ENCODE measurements around the gene SIRPB2. TPM values are rescaled to one million over a fixed set of nuclear protein-coding genes. Genes with fewer than 3 reads are reported as not detected.

The SIRPB2 gene
- polyA plus RNA-seq, 2 of the 4 experiments (the other 2 are of a cell fraction), result not detected

- Histone ChIP-seq H3K9me3 (no peaks in the 10 kb centered on the region), H3K4me3 (no peak overlapping the region), H3K27ac (no peak overlapping the region), H3K4me1 (peaks cover 17% of the 10 kb centered on the region), H3K4me2 (no peak overlapping the region)
- CTCF ChIA-PET, result interaction anchor here (1.9 to 7.5 kb wide), 2 partner anchors 25 to 40 kb away, joined by 4 to 54 read pairs; no protein-coding TSS in a partner anchor
- FAIRE-seq (no peak), DNase-seq (ENCODE audit: low read depth in 1 of 2, low spot score in 1 of 2) (no peak), ATAC-seq (no peak)
- WGBS (ENCODE audit: missing lambda C conversion rate), result 81% methylated on average over 3 of the region's 3 CpGs
- TF ChIP-seq MYC (IDR thresholded peaks at IDR 0.05; ENCODE audit: borderline replicate concordance, low read length), result no peak
- no peak for TF ChIP-seq RAD21 (conservative IDR thresholded peaks at IDR 0.05 in 1 of 2, IDR thresholded peaks at IDR 0.05 in 1 of 2)
- TF ChIP-seq RCOR1 (IDR thresholded peaks at IDR 0.05; ENCODE audit: low read depth, low read length), result no peak
- TF ChIP-seq RFX5 (IDR thresholded peaks at IDR 0.05), result no peak
- POLR2A ChIA-PET, result no interaction called here
Measured at GRCh38 chr20:1462834-1463233, 28.4 kb downstream of the SIRPB2 start.

- no peak for FAIRE-seq
- CTCF ChIA-PET, result interaction anchor here (0.6 to 1.9 kb wide), 7 partner anchors 11 to 150 kb away, joined by 3 to 9 read pairs (median 4); no protein-coding TSS in a partner anchor
Measured at GRCh38 chr20:1462001-1462400, 29.2 kb downstream of the SIRPB2 start.

GRCh38 chr20:1460275-1460674 is 30.9 kb downstream of the SIRPB2 start:
- ATAC-seq, result no peak
- Histone ChIP-seq H3K4me3 (no peak overlapping the region), H3K9me3 (no peaks in the 10 kb centered on the region), H3K4me2 (no peak overlapping the region), H3K4me1 (peaks cover 7% of the 10 kb centered on the region; the same call in 2 of the 3 replicates), H3K27ac (no peak overlapping the region)
- no peak for TF ChIP-seq NFE2L2 (conservative IDR thresholded peaks at IDR 0.05; ENCODE audit: low read length)
- no peak for TF ChIP-seq TP53 (CRISPR knock-in tag; IDR thresholded peaks at IDR 0.05)
- TF ChIP-seq JUN (IDR thresholded peaks at IDR 0.05), result no peak
- TF ChIP-seq MAZ (IDR thresholded peaks at IDR 0.05; ENCODE audit: borderline replicate concordance, low read depth, low read length), result no peak
- TF ChIP-seq PBX3 (IDR thresholded peaks at IDR 0.05), result no peak
- TF ChIP-seq EP300 (IDR thresholded peaks at IDR 0.05), result no peak
- TF ChIP-seq FOSL2 (IDR thresholded peaks at IDR 0.05), result no peak
- TF ChIP-seq FOSL2 (CRISPR knock-in tag; IDR thresholded peaks at IDR 0.05), result no peak
- no peak for TF ChIP-seq MAX (IDR thresholded peaks at IDR 0.05)
- no peak for TF ChIP-seq ZNF302 (CRISPR knock-in tag; IDR thresholded peaks at IDR 0.05)
- TF ChIP-seq EHF (CRISPR knock-in tag; IDR thresholded peaks at IDR 0.05), result no peak
- TF ChIP-seq CHD4 (IDR thresholded peaks at IDR 0.05; ENCODE audit: borderline replicate concordance), result no peak
- TF ChIP-seq RAD21 (conservative IDR thresholded peaks at IDR 0.05 in 1 of 2, IDR thresholded peaks at IDR 0.05 in 1 of 2), result no peak
- no peak for TF ChIP-seq ATOH8 (CRISPR knock-in tag; IDR thresholded peaks at IDR 0.05; ENCODE audit: low read depth)
- no peak for TF ChIP-seq EHMT2 (IDR thresholded peaks at IDR 0.05; ENCODE audit: low read depth)
- no peak for TF ChIP-seq FOSB (CRISPR knock-in tag; IDR thresholded peaks at IDR 0.05)
- no peak for TF ChIP-seq ZSCAN20 (CRISPR knock-in tag; IDR thresholded peaks at IDR 0.05)
- no peak for TF ChIP-seq POLR2A (IDR thresholded peaks at IDR 0.05; ENCODE audit: low read length)
- no peak for TF ChIP-seq HEYL (CRISPR knock-in tag; IDR thresholded peaks at IDR 0.05)
- no peak for TF ChIP-seq KDM1A (IDR thresholded peaks at IDR 0.05; ENCODE audit: low read depth)
- no peak for TF ChIP-seq BHLHE40 (IDR thresholded peaks at IDR 0.05; ENCODE audit: low read depth, low read length)
- WGBS (ENCODE audit: missing lambda C conversion rate), result 86% methylated on average over 2 of the region's 2 CpGs
- DNase-seq (ENCODE audit: low read depth in 1 of 2, low spot score in 1 of 2), result no peak
- no peak for FAIRE-seq
- ChIA-PET POLR2A (no interaction called here), CTCF (interaction anchor here (1.0 to 1.9 kb wide), 5 partner anchors 8 to 148 kb away, joined by 3 to 7 read pairs (median 4); no protein-coding TSS in a partner anchor)

More at GRCh38 chr20:1462001-1462400, 29.2 kb downstream of the SIRPB2 start:
- Histone ChIP-seq H3K9me3 (no peaks in the 10 kb centered on the region), H3K4me3 (no peak overlapping the region), H3K4me2 (no peak overlapping the region), H3K4me1 (peaks cover 13% of the 10 kb centered on the region), H3K27ac (no peak overlapping the region)
- POLR2A ChIA-PET, result no interaction called here
- no peak for DNase-seq (ENCODE audit: low read depth in 1 of 2, low spot score in 1 of 2)
- 88% methylated on average over 3 of the region's 3 CpGs for WGBS (ENCODE audit: missing lambda C conversion rate)
- TF ChIP-seq TP53 (CRISPR knock-in tag; IDR thresholded peaks at IDR 0.05) (no peak), POLR2AphosphoS2 (conservative IDR thresholded peaks at IDR 0.05; ENCODE audit: low read length) (no peak), MYC (IDR thresholded peaks at IDR 0.05; ENCODE audit: borderline replicate concordance, low read length) (no peak), CBX8 (IDR thresholded peaks at IDR 0.05) (no peak), PBX3 (IDR thresholded peaks at IDR 0.05) (no peak), NFE2L2 (conservative IDR thresholded peaks at IDR 0.05; ENCODE audit: low read length) (no peak), ATOH8 (CRISPR knock-in tag; IDR thresholded peaks at IDR 0.05; ENCODE audit: low read depth) (no peak), JUNB (IDR thresholded peaks at IDR 0.05) (no peak), RFX5 (IDR thresholded peaks at IDR 0.05) (no peak), FOSB (CRISPR knock-in tag; IDR thresholded peaks at IDR 0.05) (no peak), CHD2 (IDR thresholded peaks at IDR 0.05; ENCODE audit: low read length, partially characterized antibody) (no peak)
- no peak for ATAC-seq

Data from A549 (cell line).